Effector memory CD4-positive, alpha-beta T cell (primary cell): ENCODE results near the gene SEC22B.
"Not testable (repeated sequence)": the region's sequence is repeated elsewhere in the genome, so short reads cannot be mapped to it uniquely, and the experiment has no call there.

ENCODE experiments used
- DNase-seq, 3 donors: peaks; one replicate each; pipeline ENCODE4 v3.0.0-alpha.2; 2020
- H3K27ac ChIP-seq: 2 replicates; pipeline ENCODE4 v1.7.0; 2013; ENCODE audit warnings: mild to moderate bottlenecking, low read length, moderate library complexity; ENCODE audit not compliant: insufficient read depth, poor library complexity, severe bottlenecking
- H3K27me3 ChIP-seq: replicated peaks from 2 replicates; pipeline ENCODE4 v1.7.0; 2013; ENCODE audit warnings: mild to moderate bottlenecking, low read length; ENCODE audit not compliant: insufficient read depth, control insufficient read depth, poor library complexity, severe bottlenecking
- H3K36me3 ChIP-seq: 2 replicates; pipeline ENCODE4 v1.7.0; 2013; ENCODE audit warnings: mild to moderate bottlenecking, low read length, moderate library complexity; ENCODE audit not compliant: control insufficient read depth, insufficient read depth
- H3K4me1 ChIP-seq: 2 replicates; pipeline ENCODE4 v1.7.0; 2013; ENCODE audit warnings: low read length, mild to moderate bottlenecking; ENCODE audit not compliant: control insufficient read depth, insufficient read depth, poor library complexity, severe bottlenecking
- H3K4me3 ChIP-seq: 2 replicates; pipeline ENCODE4 v1.7.0; 2013; ENCODE audit warnings: low read length, low read depth, mild to moderate bottlenecking; ENCODE audit not compliant: insufficient read depth, poor library complexity, severe bottlenecking
- H3K9me3 ChIP-seq: 2 replicates; pipeline ENCODE4 v1.7.0; 2013; ENCODE audit warnings: mild to moderate bottlenecking, low read length, moderate library complexity; ENCODE audit not compliant: control insufficient read depth

The SEC22B gene

GRCh38 chr1:120116094-120116493 is 60.2 kb downstream of the SEC22B start:
- not testable (repeated sequence) for H3K36me3 ChIP-seq, H3K27me3 ChIP-seq, H3K4me1 ChIP-seq, H3K27ac ChIP-seq, DNase-seq, H3K9me3 ChIP-seq, H3K4me3 ChIP-seq

DNA sequence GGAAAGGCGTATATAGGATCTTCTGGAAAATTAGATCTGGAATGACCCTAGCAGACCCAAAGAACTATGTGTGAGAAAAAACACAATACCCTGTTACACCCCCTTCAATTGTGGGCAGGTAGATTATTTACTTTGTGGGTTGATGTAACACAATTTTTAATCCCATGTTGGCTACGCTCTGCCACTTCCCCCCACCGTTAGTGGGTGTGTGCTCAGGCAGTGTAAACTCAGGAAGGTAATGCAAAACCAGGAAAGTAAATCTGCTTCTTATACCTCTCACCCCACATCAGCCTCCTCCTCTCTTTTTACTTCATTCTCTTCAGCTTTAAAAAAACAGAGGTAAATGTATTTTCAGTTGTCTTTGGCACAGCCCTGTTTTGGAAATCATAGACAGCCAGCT is 63.2 kb downstream of the SEC22B start:
- H3K27me3 ChIP-seq, H3K9me3 ChIP-seq, DNase-seq, H3K4me1 ChIP-seq, H3K36me3 ChIP-seq, H3K27ac ChIP-seq, H3K4me3 ChIP-seq: not testable (repeated sequence)

DNA sequence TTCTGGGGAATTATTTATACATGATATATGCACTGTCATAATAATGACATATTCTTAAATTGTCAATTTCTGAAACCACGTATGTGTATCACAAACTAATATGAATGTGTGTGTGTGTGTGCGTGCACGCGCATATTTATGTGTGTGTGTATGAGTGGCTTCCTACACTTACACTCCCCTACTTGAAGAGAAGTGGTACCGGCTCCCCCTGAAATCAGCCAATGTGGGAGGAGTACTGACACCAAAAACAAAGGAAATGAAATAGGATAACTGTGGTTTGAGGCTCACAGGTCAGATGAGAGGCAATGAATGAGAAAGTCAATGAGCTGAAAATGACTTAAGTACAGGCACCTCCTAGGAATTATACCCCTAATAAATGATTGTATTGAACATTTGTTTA is 64.1 kb downstream of the SEC22B start:
- not testable (repeated sequence) for H3K27me3 ChIP-seq, H3K4me3 ChIP-seq, H3K9me3 ChIP-seq, H3K27ac ChIP-seq, H3K4me1 ChIP-seq, H3K36me3 ChIP-seq, DNase-seq

DNA sequence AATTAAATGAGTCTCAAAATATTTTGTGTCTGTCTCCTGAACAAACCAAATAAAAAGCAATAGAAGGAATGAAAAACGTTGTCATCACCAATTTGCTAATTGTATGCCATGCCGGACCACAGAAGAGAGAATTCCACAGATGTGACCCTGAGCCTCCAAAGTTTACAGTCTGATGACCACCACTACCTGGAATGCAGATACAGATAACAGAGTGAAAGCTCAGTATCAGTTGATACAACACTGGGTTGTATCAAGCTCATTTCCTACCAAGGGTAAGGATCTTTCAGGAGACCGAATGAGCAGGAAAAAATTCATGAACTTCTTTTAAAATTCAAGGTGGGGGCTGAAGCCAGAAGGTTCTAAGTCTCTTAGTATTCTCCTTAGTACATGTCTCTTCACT is 64.5 kb downstream of the SEC22B start:
- not testable (repeated sequence) for H3K27me3 ChIP-seq, H3K27ac ChIP-seq, H3K4me3 ChIP-seq, H3K36me3 ChIP-seq, DNase-seq, H3K9me3 ChIP-seq, H3K4me1 ChIP-seq

DNA sequence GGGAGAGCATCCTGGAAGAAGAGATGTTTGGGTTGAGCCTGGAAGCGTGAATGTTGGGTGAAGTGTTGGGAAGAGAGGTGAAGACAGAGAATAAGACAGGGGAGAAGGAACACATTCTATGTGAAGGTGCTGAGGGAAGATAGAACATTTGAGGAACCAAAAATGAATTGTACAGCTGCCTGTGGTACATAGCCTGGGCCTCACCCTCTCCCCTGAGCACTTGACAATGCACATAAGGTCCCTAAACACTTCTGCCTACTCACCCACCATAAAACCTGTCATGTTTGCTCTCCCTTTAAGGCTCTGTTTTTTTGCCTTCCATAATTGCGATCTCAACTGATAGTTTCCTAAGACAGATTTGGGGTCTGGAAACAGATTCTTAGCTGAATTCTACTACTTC is 65.3 kb downstream of the SEC22B start:
- H3K4me3 ChIP-seq, H3K27ac ChIP-seq, H3K36me3 ChIP-seq, H3K4me1 ChIP-seq, H3K9me3 ChIP-seq, DNase-seq, H3K27me3 ChIP-seq: not testable (repeated sequence)

DNA sequence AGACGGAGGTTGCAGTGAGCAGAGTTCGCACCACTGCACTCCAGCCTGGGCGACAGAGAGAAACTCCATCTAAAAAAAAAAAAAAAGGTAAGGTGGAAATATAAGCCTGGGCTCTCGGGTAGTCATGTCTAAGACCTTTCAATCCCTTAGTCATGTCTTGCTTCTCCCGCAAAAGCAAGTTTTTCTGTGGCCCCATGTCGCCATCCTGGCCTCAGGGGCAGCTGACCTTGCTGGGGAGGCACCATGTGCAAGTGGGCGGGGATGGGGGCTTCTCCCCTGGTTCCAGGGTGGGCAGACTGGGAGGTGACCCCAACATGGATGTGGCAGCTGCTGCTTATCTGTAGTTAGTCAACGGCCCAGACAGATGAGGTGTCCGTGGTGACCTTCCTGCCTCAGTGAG is 66.7 kb downstream of the SEC22B start:
- not testable (repeated sequence) for DNase-seq, H3K4me3 ChIP-seq, H3K9me3 ChIP-seq, H3K27ac ChIP-seq, H3K4me1 ChIP-seq, H3K36me3 ChIP-seq, H3K27me3 ChIP-seq

- not testable (repeated sequence) for H3K27ac ChIP-seq, H3K4me3 ChIP-seq, H3K36me3 ChIP-seq, DNase-seq, H3K4me1 ChIP-seq, H3K9me3 ChIP-seq, H3K27me3 ChIP-seq
Measured at GRCh38 chr1:120109180-120109579, 67.1 kb downstream of the SEC22B start.

DNA sequence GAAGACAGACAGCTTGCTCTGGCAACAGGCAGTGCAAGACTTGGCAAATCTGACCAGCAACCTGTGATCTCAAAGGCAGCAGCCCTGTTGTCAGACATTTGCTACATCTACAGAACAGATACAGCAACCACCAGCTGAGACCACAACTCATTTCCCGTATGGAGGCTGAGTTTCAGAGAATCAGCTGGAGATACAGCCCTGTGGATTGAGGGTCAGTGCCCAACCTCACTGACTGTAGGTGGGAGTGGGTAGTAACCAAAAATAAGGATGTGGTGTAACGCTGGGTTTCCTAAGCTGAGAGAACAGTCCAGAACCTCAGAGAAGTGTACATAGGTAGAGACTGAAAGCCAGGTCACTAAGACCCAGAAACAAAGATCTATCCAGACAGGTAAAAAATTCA is 71.0 kb downstream of the SEC22B start:
- not testable (repeated sequence) for DNase-seq, H3K9me3 ChIP-seq, H3K4me1 ChIP-seq, H3K4me3 ChIP-seq, H3K36me3 ChIP-seq, H3K27ac ChIP-seq, H3K27me3 ChIP-seq

DNA sequence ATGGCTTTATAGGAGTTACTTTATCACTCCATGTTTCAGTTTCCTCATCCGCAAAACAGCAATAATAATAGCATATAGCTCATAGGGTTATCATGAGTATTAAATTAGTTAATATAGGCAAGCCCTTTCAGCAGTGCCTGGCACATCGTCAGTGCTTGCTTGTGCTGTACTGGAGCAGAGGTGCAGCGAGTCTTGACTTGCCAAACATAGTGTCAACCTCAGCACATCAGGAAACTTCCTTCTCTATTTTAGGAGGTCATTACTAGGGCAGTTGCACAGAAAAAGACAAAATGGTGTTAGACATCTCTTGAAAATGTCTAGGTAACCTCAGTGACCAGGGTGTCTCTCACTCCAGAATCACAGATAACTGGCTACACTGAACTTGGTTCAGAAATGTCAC is 72.6 kb downstream of the SEC22B start:
- not testable (repeated sequence) for H3K27me3 ChIP-seq, H3K27ac ChIP-seq, H3K9me3 ChIP-seq, H3K36me3 ChIP-seq, DNase-seq, H3K4me1 ChIP-seq, H3K4me3 ChIP-seq

- H3K36me3 ChIP-seq, H3K9me3 ChIP-seq, H3K4me1 ChIP-seq, H3K27ac ChIP-seq, H3K4me3 ChIP-seq, DNase-seq, H3K27me3 ChIP-seq: not testable (repeated sequence)
Measured at GRCh38 chr1:120101593-120101992, 74.7 kb downstream of the SEC22B start.
